GM18873 (cell line): Measurements from ENCODE around the gene SDF4.

Source experiments
- ATAC-seq: cut with Tn5 transposase; IDR thresholded peaks from one replicate; pipeline ENCODE4 v1.9.1; 2021; ENCODE audit warnings: mild to moderate bottlenecking, moderate library complexity, moderate number of reproducible peaks; ENCODE audit not compliant: unreplicated experiment, low FRiP score

SDF4 gene

GRCh38 chr1:1232208-1232795 lies 501 bp upstream of the SDF4 start, which contains the start of gene B3GALT6:
Gene B3GALT6, plus strand, starts transcription at chr1:1232237. Its CDS starts 42 bp downstream, at chr1:1232279.
- ATAC-seq = no peak

GRCh38 chr1:1230656-1231399 lies 973 bp downstream of the SDF4 start:
- no peak for ATAC-seq

GRCh38 chr1:1229770-1230169 lies 2.0 kb downstream of the SDF4 start:
- ATAC-seq = no peak

GRCh38 chr1:1228596-1229321 lies 3.0 kb downstream of the SDF4 start:
- ATAC-seq = no peak

GRCh38 chr1:1228187-1228586 lies 3.6 kb downstream of the SDF4 start:
- ATAC-seq = no peak

- no peak for ATAC-seq
These were observed 4.4 kb downstream of the SDF4 start for GRCh38 chr1:1227386-1227785.

GRCh38 chr1:1226566-1227362 lies 5.0 kb downstream of the SDF4 start:
- ATAC-seq = no peak

GRCh38 chr1:1225913-1226312 lies 5.9 kb downstream of the SDF4 start:
- ATAC-seq = no peak

- ATAC-seq = no peak
These were observed 6.5 kb downstream of the SDF4 start for GRCh38 chr1:1225238-1225845.

- no peak for ATAC-seq
These were observed 7.9 kb downstream of the SDF4 start for GRCh38 chr1:1223891-1224290.

- ATAC-seq = no peak
These were observed 8.5 kb downstream of the SDF4 start for GRCh38 chr1:1223321-1223720.

- no peak for ATAC-seq
These were observed 9.1 kb downstream of the SDF4 start for GRCh38 chr1:1222575-1223225.

GRCh38 chr1:1221887-1222574 lies 9.8 kb downstream of the SDF4 start:
- no peak for ATAC-seq

- ATAC-seq = no peak
These were observed 11.6 kb downstream of the SDF4 start for GRCh38 chr1:1220197-1220596.

GRCh38 chr1:1219341-1219740 lies 12.5 kb downstream of the SDF4 start:
- no peak for ATAC-seq

- no peak for ATAC-seq
These were observed 13.1 kb downstream of the SDF4 start for GRCh38 chr1:1218524-1219200.

GRCh38 chr1:1217621-1218523 lies 13.9 kb downstream of the SDF4 start:
- ATAC-seq = no peak
